HEK293 (cell line): ENCODE results near the gene PCBD1.
"Not testable (repeated sequence)": the region's sequence is repeated elsewhere in the genome, so short reads cannot be mapped to it uniquely, and the experiment has no call there.

ENCODE experiments used
- CTCF ChIA-PET: fragments of 350-600 bp; formaldehyde crosslinking; extraction: SDS; loops from one replicate; lab custom pipeline; 2021; ENCODE audit warnings: antibody characterized with exemption; lab: Yijun Ruan, JAX
- POLR2A ChIA-PET: fragments of 300-600 bp; formaldehyde crosslinking; extraction: SDS; loops from one replicate; lab custom pipeline; 2020; ENCODE audit warnings: antibody characterized with exemption, inconsistent platforms; lab: Yijun Ruan, JAX
- H3K27ac ChIP-seq: fragments of 200-500 bp; sonication (Bioruptor generic); 2 replicates; pipeline ENCODE4 v1.5.1; 2014; ENCODE audit warnings: low read depth, low read length, control low read depth, inconsistent platforms; ENCODE audit errors: extremely low read depth
- H3K36me3 ChIP-seq, 2 experiments: fragments of 200-500 bp in 1 of 2; sonication (Bioruptor generic) in 1 of 2; 1 replicate in 1 of 2; 2 replicates in 1 of 2; pipeline ENCODE4 v1.5.1; 2014 to 2017; ENCODE audit warnings: inconsistent platforms in 2 of 2, low read length in 2 of 2; ENCODE audit not compliant: control insufficient read depth in 2 of 2, insufficient read depth in 1 of 2
- H3K4me1 ChIP-seq: fragments of 200-500 bp; sonication (Bioruptor generic); 2 replicates; pipeline ENCODE4 v1.5.1; 2014; ENCODE audit warnings: mild to moderate bottlenecking, low read length, inconsistent platforms; ENCODE audit not compliant: control insufficient read depth, insufficient read depth
- H3K4me3 ChIP-seq: 2 replicates; pipeline ENCODE4 v1.5.1; 2011; ENCODE audit warnings: low read depth, mild to moderate bottlenecking, control low read depth, low read length, moderate library complexity
- H3K9me3 ChIP-seq: fragments of 200-500 bp; sonication (Bioruptor generic); 2 replicates; pipeline ENCODE4 v1.5.1; 2014; ENCODE audit warnings: low read depth, low read length, inconsistent platforms; ENCODE audit not compliant: control insufficient read depth, insufficient read depth
- GFI1B ChIP-seq: fragments of 450-650 bp; formaldehyde crosslinking; IDR thresholded peaks from 2 replicates; pipeline ENCODE4 v1.5.1; 2016; ENCODE audit warnings: missing biosample characterization, missing genetic modification characterization
- GLI4 ChIP-seq: fragments of 450-650 bp; formaldehyde crosslinking; IDR thresholded peaks from 2 replicates; pipeline ENCODE4 v1.5.1; 2016; ENCODE audit warnings: missing biosample characterization, missing genetic modification characterization
- GLIS1 ChIP-seq: fragments of 450-650 bp; formaldehyde crosslinking; IDR thresholded peaks from 2 replicates; pipeline ENCODE4 v1.5.1; 2016; ENCODE audit warnings: missing biosample characterization, missing genetic modification characterization
- GLIS2 ChIP-seq: fragments of 450-650 bp; formaldehyde crosslinking; IDR thresholded peaks from 2 replicates; pipeline ENCODE4 v1.5.1; 2016; ENCODE audit warnings: missing biosample characterization, missing genetic modification characterization
- MZF1 ChIP-seq: fragments of 450-650 bp; formaldehyde crosslinking; IDR thresholded peaks from 2 replicates; pipeline ENCODE4 v1.5.1; 2017; ENCODE audit warnings: missing biosample characterization, missing genetic modification characterization, borderline replicate concordance
- OSR2 ChIP-seq: fragments of 450-650 bp; formaldehyde crosslinking; IDR thresholded peaks from 2 replicates; pipeline ENCODE4 v1.5.1; 2016; ENCODE audit warnings: missing biosample characterization, missing genetic modification characterization
- SCRT2 ChIP-seq: fragments of 450-650 bp; formaldehyde crosslinking; IDR thresholded peaks from 2 replicates; pipeline ENCODE4 v1.5.1; 2016; ENCODE audit warnings: missing biosample characterization, missing genetic modification characterization
- YY1 ChIP-seq: fragments of 450-650 bp; formaldehyde crosslinking; IDR thresholded peaks from 2 replicates; pipeline ENCODE4 v1.5.1; 2018; ENCODE audit warnings: missing biosample characterization, missing genetic modification characterization
- YY2 ChIP-seq: fragments of 450-650 bp; formaldehyde crosslinking; IDR thresholded peaks from 2 replicates; pipeline ENCODE4 v1.5.1; 2016; ENCODE audit warnings: missing biosample characterization, missing genetic modification characterization
- ZBTB1 ChIP-seq: fragments of 450-650 bp; formaldehyde crosslinking; IDR thresholded peaks from 2 replicates; pipeline ENCODE4 v1.5.1; 2016; ENCODE audit warnings: missing biosample characterization, missing genetic modification characterization
- ZFHX2 ChIP-seq: fragments of 450-650 bp; formaldehyde crosslinking; conservative IDR thresholded peaks from 2 replicates; pipeline ENCODE4 v1.5.1; 2016; ENCODE audit warnings: missing biosample characterization, missing genetic modification characterization
- ZNF138 ChIP-seq: fragments of 450-650 bp; formaldehyde crosslinking; IDR thresholded peaks from 2 replicates; pipeline ENCODE4 v1.5.1; 2016; ENCODE audit warnings: missing biosample characterization, missing genetic modification characterization, borderline replicate concordance
- ZNF174 ChIP-seq: fragments of 450-650 bp; formaldehyde crosslinking; IDR thresholded peaks from 2 replicates; pipeline ENCODE4 v1.5.0; 2017; ENCODE audit warnings: missing biosample characterization, mild to moderate bottlenecking, missing genetic modification characterization
- ZNF18 ChIP-seq: fragments of 450-650 bp; formaldehyde crosslinking; IDR thresholded peaks from 2 replicates; pipeline ENCODE4 v1.5.1; 2016; ENCODE audit warnings: missing biosample characterization, missing genetic modification characterization
- ZNF223 ChIP-seq: fragments of 450-650 bp; formaldehyde crosslinking; IDR thresholded peaks from 2 replicates; pipeline ENCODE4 v1.5.1; 2016; ENCODE audit warnings: missing biosample characterization, missing genetic modification characterization
- ZNF280C ChIP-seq: fragments of 450-650 bp; formaldehyde crosslinking; IDR thresholded peaks from 2 replicates; pipeline ENCODE4 v1.5.1; 2016; ENCODE audit warnings: missing biosample characterization, missing genetic modification characterization
- ZNF354C ChIP-seq: fragments of 450-650 bp; formaldehyde crosslinking; IDR thresholded peaks from 2 replicates; pipeline ENCODE4 v1.5.1; 2016; ENCODE audit warnings: missing biosample characterization, missing genetic modification characterization, low read depth, borderline replicate concordance
- ZNF571 ChIP-seq: fragments of 450-650 bp; formaldehyde crosslinking; IDR thresholded peaks from 2 replicates; pipeline ENCODE4 v1.5.0; 2017; ENCODE audit warnings: missing biosample characterization, missing genetic modification characterization
- ZNF639 ChIP-seq: fragments of 450-650 bp; formaldehyde crosslinking; IDR thresholded peaks from 2 replicates; pipeline ENCODE4 v1.5.1; 2016; ENCODE audit warnings: missing biosample characterization, missing genetic modification characterization

The PCBD1 gene

GRCh38 chr10:70863470-70864160 is 24.8 kb downstream of the PCBD1 start:
- H3K9me3 ChIP-seq = no peaks in the 10 kb centered on the region
- no peaks in the 10 kb centered on the region for H3K4me1 ChIP-seq
- ChIA-PET POLR2A (no interaction called here), CTCF (interaction anchor here (1.0 to 1.1 kb wide), 3 partner anchors 17 to 104 kb away, joined by 3 to 5 read pairs (median 3); no protein-coding TSS in a partner anchor)
- H3K4me3 ChIP-seq = no peak overlapping the region
- H3K27ac ChIP-seq = no peak overlapping the region
- peaks cover 19 to 51% of the 10 kb centered on the region in 2 experiments for H3K36me3 ChIP-seq
- TF ChIP-seq ZNF18 = no peak
- no peak for TF ChIP-seq ZNF223 (tag by site-specific recombination)
- no peak for TF ChIP-seq ZNF174 (tag by site-specific recombination)
- TF ChIP-seq GLI4 (tag by site-specific recombination) = no peak
- TF ChIP-seq SCRT2 (tag by site-specific recombination) = no peak

GRCh38 chr10:70861495-70862197 is 26.7 kb downstream of the PCBD1 start:
- H3K9me3 ChIP-seq, POLR2A ChIA-PET, H3K27ac ChIP-seq, CTCF ChIA-PET, H3K4me3 ChIP-seq, H3K4me1 ChIP-seq: not testable (repeated sequence)
- H3K36me3 ChIP-seq = peaks cover 27 to 62% of the 10 kb centered on the region in 2 experiments

- TF ChIP-seq ZBTB1 (tag by site-specific recombination) (no peak), YY2 (tag by site-specific recombination) (no peak), ZNF354C (tag by site-specific recombination) (no peak), ZNF571 (no peak), GLIS1 (tag by site-specific recombination) (no peak), YY1 (no peak), OSR2 (no peak), MZF1 (tag by site-specific recombination) (no peak), GLI4 (tag by site-specific recombination) (no peak), ZNF138 (tag by site-specific recombination) (no peak), ZFHX2 (tag by site-specific recombination) (no peak), GLIS2 (tag by site-specific recombination) (no peak), GFI1B (no peak), ZNF280C (tag by site-specific recombination) (no peak), ZNF639 (tag by site-specific recombination) (no peak)
- no peak overlapping the region for H3K27ac ChIP-seq
- CTCF ChIA-PET = interaction anchor here (0.9 kb wide), 1 partner anchor 12 kb away, joined by 7 read pairs; no protein-coding TSS in a partner anchor
- H3K4me1 ChIP-seq = no peaks in the 10 kb centered on the region
- POLR2A ChIA-PET = no interaction called here
- H3K4me3 ChIP-seq = no peak overlapping the region
- H3K9me3 ChIP-seq = no peaks in the 10 kb centered on the region
- peaks cover 31 to 77% of the 10 kb centered on the region in 2 experiments for H3K36me3 ChIP-seq
These were observed 29.6 kb downstream of the PCBD1 start for GRCh38 chr10:70858759-70859158.
